Right atrium auricular region (tissue), 2 donors: ENCODE results near the gene TUBGCP2. TPM values are rescaled to one million over a fixed set of nuclear protein-coding genes. Genes with fewer than 3 reads are reported as not detected.

Experiments used
- DNase-seq: peaks from one replicate; pipeline ENCODE4 v3.0.0-alpha.2; 2019; ENCODE audit warnings: low spot score
- H3K27ac ChIP-seq, 2 donors: fragments of 200-600 bp; sonication (generic); 1 replicate in 1 of 2; 2 replicates in 1 of 2; pipeline ENCODE4 v1.5.1; 2016 to 2019
- H3K27me3 ChIP-seq, 2 donors: fragments of 200-600 bp; sonication (generic); one replicate each; pipeline versions ENCODE4 v1.5.1 to v1.6.0; 2017 to 2019
- H3K36me3 ChIP-seq: fragments of 200-600 bp; sonication (generic); one replicate; pipeline ENCODE4 v1.5.1; 2016
- H3K4me1 ChIP-seq, 2 donors: fragments of 200-600 bp; sonication (generic); one replicate each; pipeline versions ENCODE4 v1.5.1 to v1.6.0; 2017 to 2019
- H3K4me3 ChIP-seq, 2 donors: fragments of 200-600 bp; sonication (generic); 1 replicate in 1 of 2; 2 replicates in 1 of 2; pipeline ENCODE4 v1.5.1; 2017 to 2019; ENCODE audit warnings: mild to moderate bottlenecking in 1 of 2, moderate library complexity in 1 of 2
- H3K9me3 ChIP-seq, 2 donors: fragments of 200-600 bp; sonication (generic); one replicate each; pipeline ENCODE4 v1.5.1; 2019
- total RNA-seq, 2 donors: library from RNA; depleted of rRNA; stranded (reverse); fragments of >200 nt; gene quantifications; one replicate each; pipeline ENCODE4 v1.1.0, GENCODE V29; 2016
- TF ChIP-seq, protein P1 (sequence below), 2 donors: fragments of 200-600 bp; sonication (generic); IDR thresholded peaks; one replicate each; pipeline ENCODE4 v1.5.1; 2019; ENCODE audit warnings: antibody characterized with exemption in 2 of 2

Gene TUBGCP2
- total RNA-seq, 2 donors from 2014 or later: 22.1 to 30.4 TPM

DNA sequence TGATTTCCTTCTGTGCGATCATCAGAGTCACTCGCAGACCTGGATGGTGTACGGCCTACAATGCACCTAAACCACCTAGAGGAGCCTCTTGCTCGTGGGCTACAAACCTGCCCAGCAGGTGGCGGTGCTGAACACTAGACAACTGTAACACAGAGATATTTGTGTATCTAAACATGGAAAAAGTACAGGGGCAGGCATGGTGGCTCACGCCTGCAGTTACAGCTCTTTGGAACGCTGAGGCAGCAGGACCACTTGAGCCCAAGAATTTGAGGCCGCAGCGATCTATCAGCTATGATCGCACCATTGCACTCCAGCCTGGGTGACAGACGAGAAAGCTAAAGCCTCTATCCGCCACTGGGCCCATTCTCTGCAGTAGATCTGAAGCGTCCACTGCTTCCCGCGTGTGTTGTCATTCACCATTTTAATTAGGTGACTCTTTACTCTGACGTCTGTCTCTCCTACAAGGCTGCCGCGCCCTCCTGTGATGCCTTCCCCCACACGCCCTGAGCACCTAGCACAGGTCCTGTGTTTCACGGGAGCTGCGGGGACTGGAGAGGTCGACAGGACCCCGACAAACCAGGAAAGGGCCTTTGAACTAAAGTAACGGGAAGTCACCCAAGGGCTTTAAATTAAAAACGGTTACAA, 774 bp downstream of the TUBGCP2 start:
- peak; percentile 69 for DNase-seq
- peak overlapping the region; percentile 91 to 93 for H3K27ac ChIP-seq

DNA sequence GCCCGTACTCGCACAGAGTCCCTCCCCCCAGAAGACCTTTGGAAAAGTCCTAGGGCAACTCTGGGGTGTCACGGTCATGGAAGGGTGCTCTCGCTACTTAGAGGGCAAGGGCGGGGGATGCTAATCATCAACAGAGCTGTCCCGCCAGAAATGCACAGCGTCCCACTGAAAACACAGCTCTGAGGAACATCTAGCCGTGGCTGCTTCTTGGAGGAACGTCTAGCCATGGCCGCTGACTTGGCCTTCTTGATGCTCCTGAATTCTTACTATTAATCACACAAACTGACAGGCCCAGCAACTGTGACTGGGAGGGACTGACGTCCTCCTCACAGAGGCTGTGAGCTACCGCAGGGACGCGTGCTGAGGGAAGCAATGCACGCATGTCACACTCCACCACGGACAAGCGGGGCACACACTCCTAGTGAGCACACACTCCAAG, 1.7 kb downstream of the TUBGCP2 start:
- no peak overlapping the region for H3K27ac ChIP-seq
- no peaks in the 10 kb centered on the region for H3K9me3 ChIP-seq
- DNase-seq: no peak
- peaks cover 0 to 36% of the 10 kb centered on the region in 2 donors for H3K4me1 ChIP-seq
- H3K36me3 ChIP-seq: peaks cover 11% of the 10 kb centered on the region
- H3K4me3 ChIP-seq: no peak overlapping the region
- TF ChIP-seq, protein P1, sequence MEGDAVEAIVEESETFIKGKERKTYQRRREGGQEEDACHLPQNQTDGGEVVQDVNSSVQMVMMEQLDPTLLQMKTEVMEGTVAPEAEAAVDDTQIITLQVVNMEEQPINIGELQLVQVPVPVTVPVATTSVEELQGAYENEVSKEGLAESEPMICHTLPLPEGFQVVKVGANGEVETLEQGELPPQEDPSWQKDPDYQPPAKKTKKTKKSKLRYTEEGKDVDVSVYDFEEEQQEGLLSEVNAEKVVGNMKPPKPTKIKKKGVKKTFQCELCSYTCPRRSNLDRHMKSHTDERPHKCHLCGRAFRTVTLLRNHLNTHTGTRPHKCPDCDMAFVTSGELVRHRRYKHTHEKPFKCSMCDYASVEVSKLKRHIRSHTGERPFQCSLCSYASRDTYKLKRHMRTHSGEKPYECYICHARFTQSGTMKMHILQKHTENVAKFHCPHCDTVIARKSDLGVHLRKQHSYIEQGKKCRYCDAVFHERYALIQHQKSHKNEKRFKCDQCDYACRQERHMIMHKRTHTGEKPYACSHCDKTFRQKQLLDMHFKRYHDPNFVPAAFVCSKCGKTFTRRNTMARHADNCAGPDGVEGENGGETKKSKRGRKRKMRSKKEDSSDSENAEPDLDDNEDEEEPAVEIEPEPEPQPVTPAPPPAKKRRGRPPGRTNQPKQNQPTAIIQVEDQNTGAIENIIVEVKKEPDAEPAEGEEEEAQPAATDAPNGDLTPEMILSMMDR (IDR thresholded peaks at IDR 0.05): no peak
- no peaks in the 10 kb centered on the region for H3K27me3 ChIP-seq

More for the DNA sequence above, 774 bp downstream of the TUBGCP2 start:
- TF ChIP-seq, protein P1 (IDR thresholded peaks at IDR 0.05): peak; percentile 37 to 61
- peak overlapping the region; percentile 94 to 98 for H3K4me3 ChIP-seq
- peaks cover 0 to 35% of the 10 kb centered on the region in 2 donors for H3K4me1 ChIP-seq
- no peaks in the 10 kb centered on the region for H3K9me3 ChIP-seq
- peaks cover 1% of the 10 kb centered on the region for H3K36me3 ChIP-seq
- no peaks in the 10 kb centered on the region for H3K27me3 ChIP-seq

DNA sequence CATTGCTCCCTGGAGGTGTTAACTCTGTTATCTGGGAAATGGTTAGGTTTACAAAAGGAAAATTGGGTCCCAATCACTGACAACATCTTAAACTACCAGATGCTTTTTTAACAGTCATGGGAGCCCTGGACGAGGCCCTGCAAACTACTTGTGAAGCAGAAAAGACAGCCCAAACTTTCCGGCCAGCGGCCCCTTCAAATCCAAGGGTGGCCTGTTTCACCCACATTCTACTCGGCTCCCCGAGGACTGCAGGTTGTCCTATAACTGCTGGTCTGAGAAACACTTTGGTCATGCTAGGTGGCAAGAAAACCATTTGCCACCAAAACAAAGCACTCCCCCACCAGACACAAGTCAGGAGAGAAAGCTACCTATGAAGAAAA, 2.6 kb downstream of the TUBGCP2 start:
- H3K27ac ChIP-seq: no peak overlapping the region
- H3K4me3 ChIP-seq: no peak overlapping the region
- TF ChIP-seq, protein P1 (IDR thresholded peaks at IDR 0.05): no peak
- peaks cover 0 to 36% of the 10 kb centered on the region in 2 donors for H3K4me1 ChIP-seq
- H3K9me3 ChIP-seq: no peaks in the 10 kb centered on the region
- no peaks in the 10 kb centered on the region for H3K27me3 ChIP-seq
- no peak for DNase-seq
- peaks cover 17% of the 10 kb centered on the region for H3K36me3 ChIP-seq

DNA sequence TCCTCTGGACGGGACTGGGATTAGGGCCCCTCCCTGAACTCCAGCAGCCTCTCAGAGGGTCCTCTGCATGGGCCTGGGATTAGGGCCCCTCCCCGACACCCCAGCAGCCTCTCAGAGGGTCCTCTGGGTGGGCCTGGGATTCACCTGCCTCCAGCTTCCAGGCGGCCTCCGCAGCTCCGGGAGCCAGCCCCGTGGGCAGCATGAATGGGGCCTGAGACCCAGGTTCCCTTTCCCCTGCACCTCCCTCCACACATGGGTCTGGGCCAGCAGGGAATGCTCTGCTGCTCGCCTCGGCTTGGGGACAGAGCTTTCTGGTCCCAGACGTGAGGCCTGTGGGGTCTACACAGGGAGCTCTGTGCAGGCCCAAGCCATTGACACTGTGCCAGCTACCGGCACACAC, 5.5 kb downstream of the TUBGCP2 start:
- no peaks in the 10 kb centered on the region for H3K9me3 ChIP-seq

DNA sequence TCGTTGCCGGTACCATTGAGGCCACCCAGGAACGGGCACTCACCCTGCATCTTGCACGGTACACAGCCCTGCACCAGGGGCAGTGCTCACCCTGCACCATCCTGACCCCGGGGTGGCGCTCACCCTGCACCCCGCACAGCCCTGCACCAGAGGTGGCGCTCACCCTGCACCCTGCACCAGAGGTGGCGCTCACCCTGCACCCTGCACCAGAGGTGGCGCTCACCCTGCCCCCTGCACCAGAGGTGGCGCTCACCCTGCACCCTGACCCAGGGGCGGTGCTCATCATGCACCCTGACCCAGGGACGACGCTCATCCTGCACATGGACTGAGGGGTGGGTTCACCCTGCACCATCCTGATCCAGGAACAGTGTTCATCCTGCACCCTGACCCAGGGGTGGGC, 6.4 kb downstream of the TUBGCP2 start:
- Histone ChIP-seq H3K27ac (no peak overlapping the region), H3K27me3 (no peaks in the 10 kb centered on the region), H3K4me1 (peaks cover 0 to 22% of the 10 kb centered on the region in 2 donors), H3K9me3 (no peaks in the 10 kb centered on the region), H3K36me3 (peaks cover 56% of the 10 kb centered on the region), H3K4me3 (no peak overlapping the region)
- no peak for DNase-seq
- TF ChIP-seq, protein P1 (IDR thresholded peaks at IDR 0.05): no peak

More for the DNA sequence above, 5.5 kb downstream of the TUBGCP2 start:
- H3K36me3 ChIP-seq: peaks cover 46% of the 10 kb centered on the region
- no peak overlapping the region for H3K27ac ChIP-seq
- DNase-seq: no peak
- peaks cover 0 to 31% of the 10 kb centered on the region in 2 donors for H3K4me1 ChIP-seq
- H3K4me3 ChIP-seq: no peak overlapping the region
- no peaks in the 10 kb centered on the region for H3K27me3 ChIP-seq
- TF ChIP-seq, protein P1 (IDR thresholded peaks at IDR 0.05): no peak

DNA sequence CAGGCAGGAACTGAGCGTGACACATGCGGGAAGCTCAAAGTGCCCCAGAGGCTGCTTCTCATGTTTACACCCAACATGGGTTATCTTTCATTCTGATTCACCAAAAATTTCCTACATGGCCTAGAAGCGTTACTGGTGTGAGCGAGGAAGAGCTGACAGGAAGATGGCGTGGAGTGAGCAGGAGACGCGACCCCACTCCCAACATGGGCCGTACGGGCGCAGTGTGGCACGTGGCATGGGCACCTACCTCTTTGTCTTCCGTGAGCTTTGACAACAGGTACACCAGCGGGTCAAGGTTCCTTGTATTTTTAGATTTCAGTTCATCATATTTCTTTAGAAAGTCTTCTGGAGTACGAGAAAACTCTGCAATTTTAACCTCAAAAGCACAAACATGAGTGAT, 8.9 kb downstream of the TUBGCP2 start:
- Histone ChIP-seq H3K9me3 (no peaks in the 10 kb centered on the region), H3K4me3 (no peak overlapping the region), H3K27me3 (no peaks in the 10 kb centered on the region), H3K36me3 (peaks cover 80% of the 10 kb centered on the region), H3K4me1 (peaks cover 0 to 5% of the 10 kb centered on the region in 2 donors), H3K27ac (no peak overlapping the region)
- no peak for DNase-seq
- TF ChIP-seq, protein P1 (IDR thresholded peaks at IDR 0.05): no peak
